Stimulated activated CD4-positive, alpha-beta T cell treated with anti-CD3 and anti-CD28 coated beads, Interleukin-1b, Interleukin-23, amount 100 ng/mL, for 24 hours (primary cell): Measurements from ENCODE around the gene GAS7.

Source experiments
- DNase-seq, 4 experiments: peaks; one replicate each; pipeline ENCODE4 v3.0.0-alpha.2; 2020; ENCODE audit warnings: low read depth in 4 of 4, low spot score in 1 of 4

GAS7 gene

DNA sequence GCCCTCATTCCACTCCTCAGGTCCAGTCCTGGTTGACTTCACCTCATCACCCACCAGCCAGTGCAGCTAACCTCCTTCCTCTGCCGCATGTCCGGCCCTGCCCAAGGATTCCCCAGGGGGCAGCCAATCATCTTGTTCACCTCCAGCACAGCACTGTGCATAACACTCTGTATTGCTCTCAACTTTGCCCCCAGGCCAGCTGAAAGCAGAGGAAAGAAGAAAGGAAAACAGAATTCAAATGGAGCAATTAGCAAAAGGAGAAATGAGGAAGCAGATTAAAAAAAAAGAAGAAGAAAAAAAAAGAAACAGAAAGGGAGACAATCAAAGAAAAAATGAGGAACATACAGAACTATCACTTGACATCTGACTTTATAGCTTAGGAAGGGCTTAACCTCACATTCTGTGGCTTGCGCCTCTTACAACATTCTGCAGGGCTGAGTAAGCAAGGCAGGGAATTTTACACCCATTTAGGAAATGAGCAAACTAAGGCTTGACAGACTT, 26.1 kb downstream of the GAS7 start:
- DNase-seq, result no peak

DNA sequence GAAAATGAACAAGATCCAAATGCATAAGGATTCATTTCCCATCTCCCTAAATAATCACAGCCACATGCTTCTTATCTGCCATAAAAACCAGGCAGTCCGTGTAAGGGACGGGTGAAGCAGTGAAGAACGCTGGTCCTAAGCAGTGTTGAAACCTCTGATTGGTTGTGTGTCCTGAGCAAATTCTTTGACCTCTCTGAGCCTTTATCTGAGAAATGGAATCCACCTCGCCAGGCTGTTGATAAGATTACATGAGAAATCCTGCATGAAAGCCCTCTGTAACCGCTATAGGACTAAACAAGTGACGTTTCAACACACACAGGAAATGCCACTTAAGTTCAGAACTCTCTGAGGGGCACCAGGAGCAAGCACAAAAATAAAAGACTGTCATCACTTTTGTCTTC, 26.8 kb downstream of the GAS7 start:
- no peak for DNase-seq

DNA sequence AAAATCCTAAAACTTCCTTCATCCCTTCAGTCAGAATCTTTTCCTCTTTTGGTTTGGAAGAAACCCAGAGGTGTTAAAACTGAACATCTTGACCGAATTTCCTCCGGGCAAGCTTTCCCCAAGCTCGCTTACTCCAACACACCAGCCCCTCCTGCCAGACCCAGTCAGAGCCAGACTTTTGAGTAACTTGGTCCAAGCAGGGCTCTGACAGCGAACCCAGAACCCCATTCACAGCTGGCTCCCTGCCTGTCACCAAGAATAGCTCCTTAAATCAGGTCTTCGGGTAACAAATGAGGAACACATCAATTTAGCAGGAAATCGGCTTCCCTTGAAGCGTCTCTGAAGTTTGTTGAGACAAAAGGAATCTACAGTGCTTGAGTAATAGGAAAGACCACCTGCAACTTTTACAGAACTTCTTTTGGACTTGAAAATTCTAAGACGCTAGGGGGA, 27.3 kb downstream of the GAS7 start:
- no peak for DNase-seq

DNA sequence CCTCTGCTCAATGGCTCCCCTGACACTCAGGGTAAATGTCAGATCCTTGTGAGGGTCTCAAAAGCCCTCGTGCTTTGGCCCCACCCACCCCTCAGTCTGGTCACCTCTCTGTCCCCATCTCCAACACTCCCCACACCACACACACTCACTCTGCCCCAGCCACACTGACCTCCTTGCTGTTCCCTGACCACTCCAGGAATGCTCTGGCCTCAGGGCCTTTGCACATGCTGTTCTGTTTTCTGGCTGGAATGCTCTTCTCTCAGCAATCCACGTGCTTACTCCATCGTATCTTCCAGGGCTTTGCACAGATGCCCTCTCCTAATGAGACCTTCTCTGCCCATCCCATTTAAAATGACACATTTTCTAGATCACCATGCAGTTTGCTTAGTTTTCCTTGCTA, 28.2 kb downstream of the GAS7 start:
- no peak for DNase-seq

DNA sequence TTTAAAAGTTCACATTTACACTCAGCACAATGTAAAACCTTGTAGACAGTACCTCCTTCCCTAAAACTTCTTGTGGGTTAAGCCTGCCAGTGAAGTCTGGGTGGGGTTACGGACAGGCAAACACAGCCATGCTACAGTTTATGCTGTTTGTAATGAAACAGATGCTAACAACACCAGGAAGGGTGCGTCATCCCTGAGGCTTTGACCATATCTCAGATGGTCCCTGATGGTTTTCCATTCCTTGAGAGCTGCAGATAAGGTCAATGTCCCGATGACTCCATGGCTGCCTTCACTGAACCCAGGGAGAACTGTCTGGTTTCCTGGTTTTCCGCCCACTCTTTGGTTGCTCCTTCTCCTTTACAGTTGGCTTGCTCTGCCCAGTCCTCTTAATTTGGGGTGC, 29.1 kb downstream of the GAS7 start:
- no peak for DNase-seq

DNA sequence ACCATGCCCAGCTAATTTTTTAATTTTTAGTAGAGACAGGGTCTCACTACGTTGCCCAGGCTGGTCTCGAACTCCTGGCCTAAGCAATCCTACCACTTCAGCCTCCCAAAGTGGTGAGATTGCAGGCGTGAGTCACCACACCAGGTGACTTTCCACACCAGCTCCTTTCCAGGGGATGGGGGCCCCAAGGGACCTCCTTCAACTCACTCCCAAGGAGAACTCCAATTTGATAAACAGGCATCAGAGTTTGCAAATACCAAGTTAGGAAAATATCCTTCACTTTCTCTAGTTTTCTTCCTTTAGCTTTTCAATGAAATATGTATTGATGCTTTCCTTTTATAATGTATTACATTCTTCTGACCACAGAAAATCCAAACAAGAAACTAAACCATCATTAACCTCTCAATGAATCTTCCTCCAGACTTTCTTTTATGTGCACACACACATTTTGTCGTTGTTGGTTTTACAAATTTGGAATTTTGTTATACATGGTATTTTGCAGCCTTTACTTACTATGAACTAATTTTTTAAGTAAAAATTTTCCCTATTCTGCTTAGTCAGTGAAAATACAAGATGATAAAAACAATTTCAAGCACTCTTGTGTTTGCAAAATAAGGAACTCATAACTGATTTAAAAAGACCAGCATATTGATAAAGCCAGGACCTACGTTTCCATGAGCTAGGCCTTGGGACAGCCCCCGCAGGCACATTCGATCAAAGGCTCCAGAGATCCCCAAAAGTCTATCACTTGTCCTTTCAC, 32.0 kb downstream of the GAS7 start:
- DNase-seq, result no peak

DNA sequence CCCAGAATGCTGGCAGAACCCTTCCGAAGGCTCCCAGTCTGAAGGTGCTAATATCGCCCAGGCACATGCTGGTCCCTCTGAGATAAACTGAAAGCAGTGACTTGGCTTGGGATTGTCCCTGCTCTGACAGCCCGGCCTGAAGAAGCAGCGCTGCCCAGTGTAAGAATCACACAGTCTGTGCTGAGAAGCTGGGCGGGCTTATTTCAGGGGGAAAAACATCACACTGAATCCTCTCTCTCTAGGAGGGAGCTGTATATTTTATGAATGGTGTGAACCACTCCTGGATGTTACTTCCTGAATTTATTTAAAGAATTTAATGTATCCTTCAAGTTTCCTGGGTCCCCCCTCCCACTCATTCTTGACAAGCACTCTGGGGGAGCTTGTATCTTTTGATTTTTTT, 36.3 kb downstream of the GAS7 start:
- no peak for DNase-seq

DNA sequence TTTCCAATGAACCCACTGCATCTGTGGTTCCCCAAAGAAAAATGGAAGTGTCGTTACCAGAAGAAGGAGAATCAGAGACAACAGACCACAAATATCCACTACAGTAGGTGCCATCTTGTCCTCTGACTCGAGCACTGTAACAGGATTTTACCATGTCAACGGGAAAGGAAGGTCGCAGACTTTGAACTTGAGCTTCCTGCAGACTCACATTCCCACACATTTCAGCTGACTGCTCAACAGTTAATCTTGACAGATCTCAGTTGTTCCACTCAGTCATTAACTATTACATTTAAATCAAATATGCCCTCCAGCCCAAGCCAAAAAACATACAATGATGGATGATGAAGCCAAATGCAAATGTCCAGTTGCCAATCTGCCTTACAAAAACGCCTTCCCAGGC, 37.0 kb downstream of the GAS7 start:
- no peak for DNase-seq

DNA sequence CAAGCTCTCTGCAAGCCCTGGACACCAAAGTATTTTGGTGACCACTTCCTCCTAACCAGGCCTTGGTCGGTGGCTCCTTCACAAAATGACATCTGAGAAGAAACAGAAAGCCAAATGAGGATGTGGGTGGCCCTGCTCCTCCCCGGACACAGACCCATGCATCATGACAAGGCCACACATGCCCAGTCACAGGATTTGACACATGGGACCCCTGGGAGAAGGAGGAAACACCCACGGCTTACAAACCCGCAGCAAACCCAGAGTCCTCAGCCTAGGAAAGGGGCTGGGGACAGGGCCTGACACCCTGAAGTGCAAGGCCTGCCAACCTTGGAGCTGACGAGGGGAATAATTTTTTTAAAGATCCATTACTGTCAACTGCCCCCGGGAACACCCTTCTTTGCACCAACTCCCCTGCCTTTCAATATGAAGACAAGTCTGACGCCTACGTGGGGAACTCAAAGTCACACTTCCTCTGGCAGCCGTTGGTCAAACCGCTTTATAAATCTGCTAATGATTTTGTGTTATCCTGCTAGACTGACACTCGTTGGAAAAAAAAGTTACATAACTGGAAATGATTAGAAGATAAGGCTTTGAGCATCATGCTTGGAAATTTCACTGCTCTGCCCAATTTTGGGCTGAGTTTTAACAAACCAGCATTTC, 41.3 kb downstream of the GAS7 start:
- no peak for DNase-seq

DNA sequence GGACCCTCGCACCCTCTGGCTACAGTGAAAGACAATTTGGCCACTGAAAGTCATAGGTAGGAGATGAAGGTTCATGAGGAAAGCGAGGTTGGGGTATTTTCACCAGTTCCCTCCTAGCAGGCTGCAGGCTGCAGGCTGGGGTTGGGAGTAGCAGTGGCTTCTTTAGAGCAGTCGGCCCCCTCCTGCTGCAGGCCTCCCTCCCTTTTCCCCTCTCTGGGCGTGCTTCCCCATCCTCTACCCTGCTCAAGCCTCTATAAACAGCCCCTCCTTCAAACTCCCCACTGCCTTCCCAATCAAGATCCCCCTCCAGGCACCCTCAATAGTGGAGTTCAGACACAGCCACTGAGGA, 41.8 kb downstream of the GAS7 start:
- no peak for DNase-seq

DNA sequence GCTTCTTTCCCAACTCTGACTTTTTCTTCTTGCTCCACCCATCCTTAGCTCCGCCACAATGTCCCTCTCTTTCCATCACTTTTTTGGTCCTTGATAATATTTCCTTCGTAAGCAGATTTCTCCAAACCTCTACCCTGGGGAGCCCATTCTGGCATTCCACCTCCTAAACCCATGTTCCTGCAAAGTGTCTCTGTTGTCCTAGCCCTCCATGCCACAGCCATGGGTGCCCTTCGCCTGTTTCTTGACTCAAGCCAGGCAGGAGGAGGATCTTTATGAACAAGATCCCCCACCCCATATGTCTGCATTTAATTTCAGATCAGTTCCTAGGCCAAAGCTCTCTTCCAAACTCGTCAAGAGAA, 42.4 kb downstream of the GAS7 start:
- DNase-seq, result no peak

DNA sequence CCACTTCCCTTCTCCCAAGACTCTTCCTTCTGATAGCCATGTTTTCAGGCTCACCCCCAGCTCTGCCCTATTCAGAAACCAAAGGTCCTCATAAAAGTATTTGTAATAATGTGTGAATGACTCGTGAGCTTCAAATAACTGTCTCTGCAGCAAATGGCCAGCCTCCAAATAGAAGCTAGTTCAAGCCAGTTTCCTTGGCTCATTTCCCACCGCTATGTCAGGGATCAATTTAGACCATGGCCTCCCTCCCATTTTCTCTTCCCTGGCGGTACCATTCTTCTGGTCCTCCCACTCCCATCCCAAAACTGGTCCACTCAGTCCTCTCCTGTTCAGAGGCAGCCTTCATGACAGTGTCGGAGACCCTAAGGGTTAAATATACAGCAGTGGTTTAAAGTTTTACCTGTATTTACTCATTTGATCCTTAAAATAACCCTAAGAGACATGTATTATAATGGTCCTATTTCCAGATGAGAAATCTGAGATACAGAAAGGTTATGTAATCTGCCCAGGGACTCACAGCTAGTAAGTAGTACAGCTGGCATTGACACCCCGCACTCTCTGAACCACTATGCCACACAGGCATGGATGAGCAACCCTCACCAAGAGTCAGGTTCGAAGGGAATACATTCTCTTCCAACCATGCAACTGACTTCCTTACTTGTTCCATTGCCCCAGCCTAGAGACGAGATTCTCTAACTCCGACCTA, 42.9 kb downstream of the GAS7 start:
- no peak for DNase-seq

DNA sequence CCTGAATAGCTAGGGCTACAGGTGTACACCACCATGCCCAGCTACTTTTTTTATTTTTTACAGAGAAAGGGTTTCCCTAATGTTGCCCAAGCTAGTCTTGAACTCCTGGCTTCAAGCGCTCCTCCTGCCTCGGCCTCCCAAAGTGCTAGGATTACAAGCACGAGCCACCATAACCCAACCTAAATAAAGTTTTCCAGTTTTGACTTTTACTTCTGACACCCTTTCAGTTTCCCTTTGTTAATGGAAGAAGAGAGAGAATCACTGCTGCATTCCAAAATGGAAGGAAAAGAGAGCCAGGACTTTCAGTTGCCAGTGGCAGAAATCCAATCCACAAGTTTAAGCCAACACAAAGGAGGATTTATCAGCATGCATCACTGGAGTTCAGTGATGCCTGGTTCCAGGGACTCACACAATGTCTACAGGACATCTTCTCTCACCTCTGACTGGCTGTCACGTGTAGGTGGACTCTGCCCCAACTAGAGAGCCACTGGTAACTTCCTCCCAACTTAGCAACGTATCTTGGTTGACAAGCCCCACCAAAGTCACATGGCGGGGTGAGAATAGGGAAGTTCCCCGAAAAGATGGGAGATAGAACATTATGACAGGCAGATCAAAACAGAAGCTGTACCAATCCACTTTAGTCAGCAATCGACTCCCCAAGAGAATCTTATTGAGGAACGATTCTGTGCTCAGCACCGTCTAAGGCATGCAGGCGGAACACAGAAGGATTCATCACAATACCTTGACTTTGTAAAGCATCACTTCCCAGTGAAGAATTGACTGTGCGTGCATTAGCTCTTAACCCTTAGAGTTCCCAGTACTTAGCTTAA, 46.5 kb downstream of the GAS7 start:
- DNase-seq, result no peak

DNA sequence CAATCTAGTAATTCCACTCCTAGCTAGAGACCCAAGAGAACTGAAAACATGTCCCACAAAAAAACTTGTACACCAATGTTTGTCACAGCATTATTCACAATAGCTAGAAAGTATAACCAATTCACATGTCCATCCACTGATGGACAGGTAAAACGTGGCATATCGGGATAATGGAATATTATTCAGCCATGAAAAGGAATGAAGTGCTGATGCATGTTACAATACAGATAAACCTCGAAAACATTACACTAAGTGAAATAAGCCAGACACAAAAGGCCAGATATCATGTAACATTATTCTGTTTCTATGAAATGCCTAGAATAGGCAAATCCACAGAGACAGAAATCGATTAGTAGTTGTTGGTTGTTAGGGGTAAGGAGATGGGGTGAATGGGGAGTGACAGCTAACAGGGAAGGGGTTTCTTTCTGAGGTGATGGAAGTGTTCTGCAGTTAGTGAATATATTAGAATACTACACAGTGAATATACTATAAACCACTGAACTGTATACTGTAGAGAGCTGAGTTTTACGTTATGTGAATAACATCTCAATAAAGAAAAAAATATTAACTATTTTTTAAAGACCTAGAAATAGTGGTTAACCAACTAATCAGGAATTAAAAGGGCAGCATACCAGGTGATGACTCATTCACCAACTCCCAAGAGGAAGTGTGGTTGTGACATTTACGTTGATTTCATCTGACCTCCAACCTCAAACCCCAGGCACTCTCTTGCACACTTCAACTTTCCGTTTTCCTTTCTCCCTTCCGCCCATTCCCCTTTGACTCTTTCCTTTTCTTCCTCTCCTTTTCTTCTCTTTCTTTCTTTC, 48.6 kb downstream of the GAS7 start:
- no peak for DNase-seq

DNA sequence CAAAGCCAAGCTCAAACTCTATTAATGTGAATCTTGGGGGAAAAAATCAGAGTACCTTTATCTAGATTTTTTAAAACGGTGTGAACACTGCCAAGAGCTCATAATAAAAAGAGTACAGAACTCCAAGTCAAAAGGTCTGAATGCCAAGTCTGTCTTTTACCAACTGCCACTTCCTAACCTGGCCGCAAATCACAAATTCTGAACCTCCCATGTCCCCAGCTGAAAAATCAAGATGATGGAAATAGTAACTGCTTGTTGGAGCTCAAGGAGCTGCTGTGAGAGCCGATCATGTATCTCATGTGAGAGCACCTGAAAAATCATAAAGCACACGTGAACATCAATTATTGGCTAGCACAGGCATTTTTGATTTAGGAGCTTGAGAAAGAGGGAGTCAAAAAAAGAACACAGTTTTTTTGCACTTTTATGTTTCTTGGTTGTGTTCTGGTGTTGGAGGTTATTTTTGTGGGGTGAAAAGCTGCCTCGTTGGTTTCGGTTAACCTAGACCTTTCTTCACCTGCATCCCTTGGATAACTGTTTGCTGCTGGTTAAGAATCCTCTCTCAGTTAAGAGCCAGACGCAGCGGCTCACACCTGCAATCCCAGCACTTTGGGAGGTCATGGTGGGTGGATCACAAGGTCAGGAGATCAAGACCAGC, 50.5 kb downstream of the GAS7 start:
- no peak for DNase-seq

DNA sequence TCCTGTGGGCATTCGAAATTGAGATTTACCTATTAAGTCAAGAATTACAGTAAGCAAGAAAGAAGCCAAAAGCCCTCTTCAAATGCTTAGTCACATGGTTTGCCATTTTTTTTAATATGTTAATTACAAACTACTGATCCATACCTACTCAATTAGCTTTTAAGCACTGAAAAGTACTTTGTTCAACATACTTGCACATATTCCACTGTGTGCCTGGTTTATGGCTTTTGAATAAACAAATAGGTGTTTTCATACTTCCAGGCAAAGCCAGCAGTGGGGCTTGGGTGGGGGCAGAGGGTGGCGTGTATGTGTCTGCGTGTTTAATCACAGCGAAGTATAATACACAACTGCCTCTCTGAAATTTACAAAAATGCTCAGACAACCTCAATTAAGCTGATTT, 51.4 kb downstream of the GAS7 start:
- DNase-seq, result no peak

DNA sequence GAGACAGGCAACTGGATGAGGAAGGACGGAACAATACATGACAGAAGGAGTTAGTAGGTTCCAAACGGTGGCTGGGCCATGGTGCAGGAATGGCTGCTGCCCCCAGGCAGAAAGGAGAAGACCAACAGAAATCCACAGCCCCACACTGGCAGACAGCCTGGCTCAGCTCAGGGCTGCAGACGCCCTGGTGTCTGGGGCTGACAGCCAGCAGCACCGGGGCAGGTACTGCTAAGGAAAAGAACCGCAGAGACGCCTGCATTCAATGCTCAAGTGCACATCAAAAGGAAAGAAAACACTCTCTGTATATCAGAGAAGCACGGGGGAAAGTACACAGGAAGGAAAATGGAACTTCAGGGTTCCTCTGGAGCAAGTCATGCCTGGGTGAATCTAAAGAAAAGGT, 53.4 kb downstream of the GAS7 start:
- no peak for DNase-seq

DNA sequence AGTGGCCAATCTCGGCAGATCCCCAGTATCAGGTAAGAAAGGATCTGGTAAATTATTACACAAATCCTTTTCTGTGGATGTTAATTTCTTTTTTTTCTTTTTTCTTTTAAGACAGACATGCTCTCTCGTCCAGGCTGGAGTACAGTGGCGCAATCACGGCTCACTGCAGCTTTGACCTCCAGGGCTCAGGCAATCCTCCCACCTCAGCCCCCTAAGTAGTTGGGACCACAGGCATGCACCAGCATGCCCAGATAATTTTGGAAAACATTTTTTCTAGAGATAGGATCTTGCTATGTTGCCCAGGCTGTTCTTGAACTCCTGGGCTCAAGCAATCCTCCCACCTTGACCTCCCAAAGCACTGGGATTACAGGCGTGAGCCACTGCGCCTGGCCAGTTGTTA, 54.0 kb downstream of the GAS7 start:
- DNase-seq, result no peak

DNA sequence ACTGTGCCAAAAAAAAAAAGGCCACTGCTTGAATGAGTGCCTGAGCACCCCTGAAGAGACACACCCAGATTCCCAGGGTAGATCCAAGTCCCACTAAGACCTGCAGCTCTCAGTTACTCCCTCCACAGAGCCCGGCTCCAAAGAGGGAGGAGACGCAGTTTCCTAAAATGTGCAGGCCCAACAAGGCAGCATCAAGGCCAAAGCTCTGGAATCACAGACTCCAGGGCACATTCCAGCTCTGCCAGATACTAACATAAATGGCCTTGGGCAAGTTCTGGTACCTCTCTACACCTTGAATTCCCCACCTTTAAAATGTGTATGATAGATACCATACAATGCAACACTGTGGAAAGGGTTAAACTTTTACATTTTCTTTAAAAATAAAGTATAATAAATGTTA, 57.0 kb downstream of the GAS7 start:
- DNase-seq, result no peak

DNA sequence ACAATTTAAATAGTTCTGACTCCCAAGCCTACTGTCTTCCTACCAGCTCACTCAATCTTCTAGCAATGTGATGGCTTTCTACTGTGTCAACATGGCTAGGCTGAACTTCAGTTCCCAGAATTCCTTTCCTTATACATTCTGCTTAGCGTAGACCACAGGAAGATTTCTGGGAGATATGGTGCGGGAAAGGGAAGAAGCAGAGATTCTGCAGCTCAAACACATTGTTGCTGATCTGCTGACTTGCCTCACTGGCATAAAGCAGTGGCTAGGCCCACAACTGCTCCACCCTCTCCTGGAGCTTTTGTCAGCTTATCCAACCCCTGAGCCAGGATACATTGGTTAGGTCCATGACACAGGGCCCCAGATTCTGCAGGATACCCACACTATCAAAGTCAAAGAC, 58.8 kb downstream of the GAS7 start:
- DNase-seq, result no peak
